Stromal cell of bone marrow (primary cell): ENCODE results near the gene HIBADH.
A peak's percentile ranks its signal among the peaks of the same experiment; 100 is the strongest.
"Not testable (repeated sequence)": the region's sequence is repeated elsewhere in the genome, so short reads cannot be mapped to it uniquely, and the experiment has no call there.

Source experiments
- DNase-seq: peaks from one replicate; pipeline ENCODE4 v3.0.0-alpha.2; 2012; ENCODE audit warnings: low read depth

The HIBADH gene

DNA sequence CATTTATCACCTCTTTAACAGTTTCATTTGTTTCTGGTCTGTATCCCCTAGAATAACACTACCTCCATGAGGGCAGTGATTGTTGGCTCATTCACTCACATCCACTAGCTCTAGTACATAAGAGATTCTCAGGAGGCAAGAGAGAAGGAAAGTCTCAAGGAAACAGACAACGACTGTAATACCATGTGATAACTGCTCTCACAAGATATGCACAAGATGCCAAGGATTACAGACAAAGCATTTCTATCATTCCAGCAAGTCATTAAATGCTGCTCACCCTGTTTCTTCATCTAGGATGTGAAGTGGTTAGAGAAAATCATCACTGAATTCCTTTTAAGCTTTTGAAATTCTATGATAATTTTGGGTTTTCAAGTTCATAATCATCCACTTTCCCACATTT, 115.3 kb downstream of the HIBADH start:
- peak; percentile 58 for DNase-seq

DNA sequence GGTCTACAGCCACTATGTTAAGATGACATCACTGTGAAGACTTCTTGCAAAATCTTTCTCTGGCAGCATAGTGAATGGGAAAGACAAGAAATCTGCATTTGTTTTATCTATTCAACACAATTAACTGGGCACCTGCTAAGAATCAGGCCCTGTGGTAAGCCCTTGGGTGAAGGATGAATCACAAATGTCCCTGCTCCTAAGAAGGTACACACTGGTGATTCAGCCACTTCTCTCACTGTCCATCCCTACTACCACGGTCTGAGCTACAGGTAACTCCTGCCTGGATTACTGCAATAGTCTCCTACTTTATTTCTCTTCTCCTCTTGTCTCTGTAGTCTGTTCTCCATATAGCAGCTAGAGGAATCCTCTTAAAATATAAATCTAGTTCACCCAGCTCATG, 116.1 kb downstream of the HIBADH start:
- DNase-seq, result no peak

- no peak for DNase-seq
Measured at GRCh38 chr7:27535795-27536194, 126.9 kb downstream of the HIBADH start.

DNA sequence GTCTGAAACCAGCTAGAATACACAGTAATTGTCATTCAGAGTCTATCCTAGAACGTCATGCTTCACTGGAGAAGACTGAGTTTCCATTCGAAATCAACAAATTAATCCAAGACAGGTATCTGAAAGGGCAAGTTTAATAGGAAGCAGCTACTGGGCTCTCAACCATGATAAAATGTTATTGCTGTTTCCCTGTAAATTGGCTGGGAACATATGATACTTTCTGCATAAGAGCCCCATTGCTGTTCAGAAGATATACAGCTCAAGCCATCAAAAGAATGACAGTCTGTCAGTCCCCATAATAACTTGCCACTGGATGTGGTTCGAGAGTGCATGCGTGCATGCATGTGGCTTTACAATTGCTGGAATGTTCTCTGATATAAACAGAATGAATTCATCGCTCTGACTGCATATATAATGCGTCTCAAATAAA, 129.0 kb downstream of the HIBADH start:
- DNase-seq, result no peak

- no peak for DNase-seq
Measured at GRCh38 chr7:27532314-27532713, 130.4 kb downstream of the HIBADH start.

DNA sequence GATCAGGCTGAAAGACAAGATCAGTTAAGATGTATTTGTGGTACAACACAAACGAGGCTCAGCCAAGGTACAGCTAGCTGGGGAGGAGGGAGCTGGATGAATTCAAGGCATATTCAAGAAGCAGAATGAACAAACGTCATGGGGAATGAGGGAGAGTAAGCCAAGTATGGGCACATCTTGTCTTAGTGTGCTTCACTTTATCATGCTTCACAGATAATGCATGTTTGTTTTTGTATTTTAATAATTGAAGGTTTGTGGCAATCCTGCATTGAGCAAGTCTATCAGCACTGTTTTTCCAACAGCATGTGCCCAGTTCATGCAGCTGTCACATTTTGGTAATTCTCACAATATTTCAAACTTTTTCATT, 135.4 kb downstream of the HIBADH start:
- no peak for DNase-seq

DNA sequence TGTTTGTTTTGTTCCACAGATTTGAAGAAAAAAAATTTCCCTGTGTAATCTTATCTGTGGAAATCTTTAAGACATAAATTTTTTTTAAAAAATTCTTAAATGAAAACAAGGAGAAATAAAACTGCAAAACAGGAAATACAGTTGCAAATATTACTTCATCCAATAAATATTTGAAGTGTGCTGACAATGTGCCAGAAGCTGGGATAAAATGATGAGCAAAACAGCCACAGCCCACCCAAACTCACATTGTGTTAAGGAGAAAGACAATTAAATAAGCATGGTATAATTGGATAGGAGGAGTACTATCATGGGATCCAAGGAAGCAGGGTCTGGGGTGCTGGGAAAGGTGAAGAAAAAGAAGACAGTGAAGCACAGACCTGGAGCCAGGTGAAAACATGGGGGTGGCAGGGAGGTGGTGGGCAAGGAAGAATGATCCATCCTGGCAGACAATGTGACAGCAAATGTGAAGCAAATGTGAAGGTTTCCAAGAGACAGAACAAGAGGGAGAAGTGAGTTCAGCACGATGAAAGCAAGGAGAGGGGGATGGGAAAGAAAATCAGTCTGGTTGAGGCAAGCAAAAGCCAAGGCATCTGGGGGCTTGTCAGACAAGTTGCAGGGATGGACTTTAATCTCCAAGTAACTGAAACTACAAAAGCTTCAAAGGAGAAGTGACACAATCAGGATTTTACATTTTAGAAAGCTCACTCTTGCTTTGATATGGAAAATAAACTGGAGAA, 135.9 kb downstream of the HIBADH start:
- no peak for DNase-seq

GRCh38 chr7:27526131-27526530, 136.6 kb downstream of the HIBADH start:
- DNase-seq, result no peak

DNA sequence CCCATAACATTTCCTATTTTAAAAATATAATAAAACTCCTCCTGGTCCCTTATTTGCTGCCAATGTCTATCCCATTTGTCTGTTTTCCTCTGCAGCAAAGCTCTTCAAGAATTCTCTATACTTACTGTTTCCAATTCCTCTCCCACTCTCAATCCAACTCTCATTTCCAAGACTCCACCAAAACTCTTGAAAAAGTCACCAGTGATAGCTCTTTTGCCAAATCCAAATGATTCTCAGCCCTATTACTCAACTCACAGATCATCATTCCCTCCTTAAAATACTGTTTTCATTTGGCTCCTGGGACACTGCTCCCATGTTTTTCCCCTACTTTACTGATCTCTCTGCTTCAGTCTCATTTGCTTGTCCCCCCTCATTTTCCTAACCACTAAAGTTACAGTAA, 139.4 kb downstream of the HIBADH start:
- peak; percentile 11 for DNase-seq

GRCh38 chr7:27522566-27522965, 140.1 kb downstream of the HIBADH start:
- no peak for DNase-seq

GRCh38 chr7:27520815-27521790, 141.6 kb downstream of the HIBADH start:
- peak; percentile 71 for DNase-seq

DNA sequence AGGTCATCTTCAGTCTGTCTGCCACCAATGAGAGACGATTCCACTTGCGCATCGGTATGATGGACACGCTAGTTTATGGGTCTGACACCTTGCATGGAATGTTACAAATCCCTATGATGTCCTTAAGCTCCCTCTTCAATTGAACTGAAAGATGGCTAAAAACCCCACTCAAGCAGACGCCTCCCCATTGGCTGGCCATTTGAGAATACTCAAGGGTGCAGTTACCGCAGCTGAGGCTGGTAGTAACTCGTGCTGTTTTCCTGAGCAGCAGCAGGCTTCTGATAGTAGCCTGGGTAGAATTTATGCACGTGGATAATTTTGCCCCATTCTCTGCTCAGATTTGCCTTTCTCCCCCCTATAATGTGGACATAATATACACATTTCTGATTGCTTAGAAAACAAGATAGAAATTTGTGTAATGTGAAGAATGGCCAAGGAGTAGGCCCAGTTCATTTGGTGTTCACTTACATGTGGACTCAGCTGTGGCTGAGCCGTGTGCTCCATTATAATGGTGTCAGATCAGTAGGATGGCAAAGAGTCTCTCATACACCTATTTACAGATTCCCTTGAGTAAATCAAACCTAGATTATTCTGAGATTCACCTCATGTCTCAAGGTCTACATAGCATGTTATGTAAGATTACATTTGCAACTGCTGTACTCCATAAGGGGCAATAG, 142.8 kb downstream of the HIBADH start:
- no peak for DNase-seq

- no peak for DNase-seq
Measured at GRCh38 chr7:27518561-27519350, 143.9 kb downstream of the HIBADH start.

- no peak for DNase-seq
Measured at GRCh38 chr7:27516421-27516820, 146.3 kb downstream of the HIBADH start.

DNA sequence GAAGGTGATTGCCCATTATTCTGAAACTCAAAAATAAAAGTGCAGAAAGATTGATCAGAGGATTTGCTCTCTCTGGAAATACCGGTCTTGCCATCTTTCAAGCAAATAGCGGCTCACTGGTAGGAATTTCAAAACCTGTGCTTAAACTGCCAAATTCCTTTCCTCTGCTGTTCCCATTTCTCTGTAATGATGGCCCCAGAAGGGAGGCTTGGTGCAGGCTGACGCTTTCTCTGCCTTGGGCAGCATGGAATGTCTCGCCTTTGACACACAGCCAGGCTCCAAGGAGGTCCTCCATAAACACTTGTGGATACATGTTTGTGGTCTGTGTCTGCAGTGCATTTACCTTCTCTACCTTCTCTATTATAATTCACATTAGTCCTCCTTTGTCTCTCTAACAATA, 146.8 kb downstream of the HIBADH start:
- DNase-seq, result no peak

DNA sequence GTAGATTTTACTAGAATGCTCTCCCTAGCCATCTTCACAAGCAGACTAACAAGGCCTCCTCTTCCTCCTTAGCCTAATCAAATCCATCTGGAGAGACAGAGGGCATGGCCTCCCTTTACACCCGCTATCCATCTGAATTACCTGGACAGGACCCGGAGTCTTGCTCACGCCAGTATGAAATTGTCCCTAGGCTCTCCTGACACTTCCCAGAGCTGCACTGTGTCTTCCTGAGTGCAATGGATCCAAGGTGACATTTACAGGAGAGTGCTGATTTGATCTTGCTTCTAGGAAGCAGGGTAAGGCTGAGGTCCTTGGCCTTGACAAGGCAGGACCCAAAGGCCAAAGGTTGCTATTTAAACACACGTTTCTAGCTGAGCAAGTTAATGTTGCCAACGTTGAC, 147.8 kb downstream of the HIBADH start:
- no peak for DNase-seq

- DNase-seq, result no peak
Measured at GRCh38 chr7:27513885-27514284, 148.8 kb downstream of the HIBADH start.

DNA sequence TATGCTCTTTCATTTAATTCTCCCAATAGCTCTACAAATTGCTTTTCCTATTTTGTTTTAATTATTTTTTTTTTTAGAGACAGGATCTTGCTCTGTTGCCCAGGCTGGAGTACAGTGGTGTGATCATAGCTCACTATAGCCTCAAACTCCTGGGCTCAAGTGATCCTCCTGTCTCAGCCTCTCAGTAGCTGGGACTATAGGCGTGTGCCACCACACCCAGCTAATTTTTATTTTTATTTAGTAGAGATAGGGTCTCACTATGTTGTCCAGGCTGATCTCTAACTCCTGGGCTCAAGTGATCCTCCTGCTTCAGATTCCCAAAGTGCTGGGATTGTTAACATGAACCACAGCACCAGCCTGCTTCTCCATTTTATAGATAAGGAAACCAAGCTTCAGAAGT, 151.3 kb downstream of the HIBADH start:
- DNase-seq, result not testable (repeated sequence)

GRCh38 chr7:27510541-27510940, 152.1 kb downstream of the HIBADH start:
- DNase-seq, result no peak

GRCh38 chr7:27501879-27502278, 160.8 kb downstream of the HIBADH start:
- DNase-seq, result not testable (repeated sequence)

- no peak for DNase-seq
Measured at GRCh38 chr7:27501001-27501400, 161.7 kb downstream of the HIBADH start.

- DNase-seq, result no peak
Measured at GRCh38 chr7:27492224-27492623, 170.5 kb downstream of the HIBADH start.
